ENCODE data around the gene KRTAP9-2. TPM values are rescaled to one million over a fixed set of nuclear protein-coding genes. Genes with fewer than 3 reads are reported as not detected.
"Not testable (repeated sequence)": the region's sequence is repeated elsewhere in the genome, so short reads cannot be mapped to it uniquely, and the experiment has no call there.

The KRTAP9-2 gene
- not detected for total RNA-seq

- ATAC-seq; CTCF ChIA-PET; H3K36me3 Mint-ChIP-seq; H3K4me1 Mint-ChIP-seq; DNase-seq; H3K9me3 Mint-ChIP-seq (ENCODE audit: low read depth); H3K4me3 Mint-ChIP-seq; H3K27ac Mint-ChIP-seq: not testable (repeated sequence)
- peaks cover 20% of the 10 kb centered on the region for H3K27me3 Mint-ChIP-seq
Observed at GRCh38 chr17:41226598-41227095, at the start of gene KRTAP9-2. Gene KRTAP9-2 (plus strand): TSS chr17:41226648. CDS start chr17:41226655, 7 bp downstream.

GRCh38 chr17:41176744-41177387, 49.6 kb upstream of the KRTAP9-2 start:
- H3K4me3 Mint-ChIP-seq = no peak overlapping the region
- H3K4me1 Mint-ChIP-seq = no peaks in the 10 kb centered on the region
- no peaks in the 10 kb centered on the region for H3K9me3 Mint-ChIP-seq (ENCODE audit: low read depth)
- CTCF ChIA-PET = no interaction called here
- ATAC-seq (no peak), DNase-seq (no peak)
- H3K36me3 Mint-ChIP-seq = no peaks in the 10 kb centered on the region
- H3K27ac Mint-ChIP-seq = no peak overlapping the region
- H3K27me3 Mint-ChIP-seq = peaks cover 10% of the 10 kb centered on the region

- Mint-ChIP-seq H3K27ac (no peak within 1 kb of the TSS), H3K9me3 (ENCODE audit: low read depth) (no peaks in the 10 kb centered on the region), H3K4me1 (no peaks in the 10 kb centered on the region), H3K4me3 (no peak within 1 kb of the TSS), H3K27me3 (peaks cover 7% of the 10 kb centered on the region), H3K36me3 (no peaks in the 10 kb centered on the region)
- CTCF ChIA-PET = no interaction called here
- no peak for DNase-seq
- no peak for ATAC-seq
Observed at GRCh38 chr17:41177727-41178271, 48.6 kb upstream of the KRTAP9-2 start, which contains the start of gene KRTAP4-2. Gene KRTAP4-2 (minus strand): TSS chr17:41178221. CDS start chr17:41178164, 57 bp downstream.

DNA sequence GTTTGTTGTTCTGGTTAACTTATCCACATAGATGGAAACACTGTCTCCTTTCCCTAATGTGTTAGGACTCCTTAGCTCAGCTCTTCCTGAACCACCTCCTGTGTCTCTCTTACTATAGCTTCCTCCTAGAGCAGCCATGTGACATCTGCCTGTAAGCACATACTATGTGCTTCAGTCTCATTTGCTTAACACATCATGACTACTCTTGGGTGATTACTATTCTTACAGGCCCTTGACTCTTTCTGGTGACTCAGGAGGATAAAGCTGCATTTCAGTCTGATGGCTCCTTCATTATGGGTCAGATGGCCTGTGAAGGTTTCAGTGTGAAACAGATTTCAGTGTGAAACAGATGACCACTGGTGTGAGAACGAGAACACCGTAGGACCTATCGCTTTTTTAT, 48.1 kb upstream of the KRTAP9-2 start:
- ATAC-seq (no peak), DNase-seq (no peak)
- Mint-ChIP-seq H3K4me1 (no peaks in the 10 kb centered on the region), H3K36me3 (no peaks in the 10 kb centered on the region), H3K4me3 (no peak overlapping the region), H3K9me3 (ENCODE audit: low read depth) (no peaks in the 10 kb centered on the region), H3K27ac (no peak overlapping the region), H3K27me3 (peaks cover 5% of the 10 kb centered on the region)
- CTCF ChIA-PET = no interaction called here

- H3K27me3 Mint-ChIP-seq = peaks cover 2% of the 10 kb centered on the region
- no peaks in the 10 kb centered on the region for H3K4me1 Mint-ChIP-seq
- H3K9me3 Mint-ChIP-seq (ENCODE audit: low read depth) = no peaks in the 10 kb centered on the region
- DNase-seq (no peak), ATAC-seq (no peak)
- no peak overlapping the region for H3K27ac Mint-ChIP-seq
- H3K36me3 Mint-ChIP-seq = no peaks in the 10 kb centered on the region
- CTCF ChIA-PET = no interaction called here
- no peak overlapping the region for H3K4me3 Mint-ChIP-seq
Observed at GRCh38 chr17:41178843-41179616, 47.4 kb upstream of the KRTAP9-2 start.

- Mint-ChIP-seq H3K4me1 (no peaks in the 10 kb centered on the region), H3K36me3 (no peaks in the 10 kb centered on the region), H3K27ac (no peak within 1 kb of the TSS), H3K27me3 (peaks cover 7% of the 10 kb centered on the region), H3K4me3 (no peak within 1 kb of the TSS), H3K9me3 (ENCODE audit: low read depth) (no peaks in the 10 kb centered on the region)
- CTCF ChIA-PET = no interaction called here
- ATAC-seq (no peak), DNase-seq (no peak)
Observed at GRCh38 chr17:41184480-41184961, 41.9 kb upstream of the KRTAP9-2 start, which contains the start of gene KRTAP4-1. Gene KRTAP4-1 (minus strand): TSS chr17:41184911. CDS start chr17:41184854, 57 bp downstream.

- no peaks in the 10 kb centered on the region for H3K4me1 Mint-ChIP-seq
- peaks cover 8% of the 10 kb centered on the region for H3K27me3 Mint-ChIP-seq
- CTCF ChIA-PET = no interaction called here
- ATAC-seq (no peak), DNase-seq (no peak)
- H3K9me3 Mint-ChIP-seq (ENCODE audit: low read depth) = no peaks in the 10 kb centered on the region
- H3K4me3 Mint-ChIP-seq = no peak overlapping the region
- no peak overlapping the region for H3K27ac Mint-ChIP-seq
- no peaks in the 10 kb centered on the region for H3K36me3 Mint-ChIP-seq
Observed at GRCh38 chr17:41185001-41185400, 41.4 kb upstream of the KRTAP9-2 start.

GRCh38 chr17:41186872-41187271, 39.6 kb upstream of the KRTAP9-2 start:
- H3K4me1 Mint-ChIP-seq = no peaks in the 10 kb centered on the region
- H3K36me3 Mint-ChIP-seq = no peaks in the 10 kb centered on the region
- peaks cover 15% of the 10 kb centered on the region for H3K27me3 Mint-ChIP-seq
- CTCF ChIA-PET = no interaction called here
- H3K27ac Mint-ChIP-seq = no peak overlapping the region
- ATAC-seq (no peak), DNase-seq (no peak)
- no peaks in the 10 kb centered on the region for H3K9me3 Mint-ChIP-seq (ENCODE audit: low read depth)
- no peak overlapping the region for H3K4me3 Mint-ChIP-seq

DNA sequence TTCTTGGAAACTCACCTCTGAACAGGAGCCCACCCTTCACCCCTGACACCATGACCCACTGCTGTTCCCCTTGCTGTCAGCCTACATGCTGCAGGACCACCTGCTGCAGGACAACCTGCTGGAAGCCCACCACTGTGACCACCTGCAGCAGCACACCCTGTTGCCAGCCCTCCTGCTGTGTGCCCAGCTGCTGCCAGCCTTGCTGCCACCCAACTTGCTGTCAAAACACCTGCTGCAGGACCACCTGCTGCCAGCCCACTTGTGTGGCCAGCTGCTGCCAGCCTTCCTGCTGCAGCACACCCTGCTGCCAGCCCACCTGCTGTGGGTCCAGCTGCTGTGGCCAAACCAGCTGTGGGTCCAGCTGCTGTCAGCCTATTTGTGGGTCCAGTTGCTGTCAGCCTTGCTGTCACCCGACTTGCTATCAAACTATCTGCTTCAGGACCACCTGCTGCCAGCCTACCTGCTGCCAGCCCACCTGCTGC, 36.6 kb upstream of the KRTAP9-2 start, which contains the start of gene KRTAP9-1:
TSS of gene KRTAP9-1 (plus strand) at position 51 of the 482 bp plus-strand sequence. CDS start at position 51, 0 bp downstream.
- H3K9me3 Mint-ChIP-seq (ENCODE audit: low read depth); CTCF ChIA-PET: not testable (repeated sequence)

GRCh38 chr17:41190328-41190727, 36.1 kb upstream of the KRTAP9-2 start:
- ATAC-seq (no peak), DNase-seq (no peak)
- Mint-ChIP-seq H3K27me3 (peaks cover 20% of the 10 kb centered on the region), H3K27ac (no peak overlapping the region), H3K4me1 (no peaks in the 10 kb centered on the region), H3K9me3 (ENCODE audit: low read depth) (no peaks in the 10 kb centered on the region), H3K4me3 (no peak overlapping the region), H3K36me3 (no peaks in the 10 kb centered on the region)
- CTCF ChIA-PET = no interaction called here

More for the DNA sequence above, 36.6 kb upstream of the KRTAP9-2 start, which contains the start of gene KRTAP9-1:
- DNase-seq, H3K36me3 Mint-ChIP-seq, H3K4me3 Mint-ChIP-seq, H3K4me1 Mint-ChIP-seq, H3K27ac Mint-ChIP-seq, ATAC-seq: not testable (repeated sequence)
- peaks cover 20% of the 10 kb centered on the region for H3K27me3 Mint-ChIP-seq

GRCh38 chr17:41196068-41196467, 30.4 kb upstream of the KRTAP9-2 start:
- ATAC-seq (no peak), DNase-seq (no peak)
- Mint-ChIP-seq H3K27me3 (peaks cover 13% of the 10 kb centered on the region), H3K27ac (no peak overlapping the region), H3K4me1 (no peaks in the 10 kb centered on the region), H3K36me3 (no peaks in the 10 kb centered on the region), H3K9me3 (ENCODE audit: low read depth) (no peaks in the 10 kb centered on the region), H3K4me3 (no peak overlapping the region)
- CTCF ChIA-PET = no interaction called here

GRCh38 chr17:41199421-41200078, 26.9 kb upstream of the KRTAP9-2 start:
- Mint-ChIP-seq H3K4me3 (no peak overlapping the region), H3K9me3 (ENCODE audit: low read depth) (no peaks in the 10 kb centered on the region), H3K36me3 (no peaks in the 10 kb centered on the region), H3K27ac (no peak overlapping the region), H3K27me3 (peaks cover 9% of the 10 kb centered on the region), H3K4me1 (no peaks in the 10 kb centered on the region)
- CTCF ChIA-PET = no interaction called here
- DNase-seq = no peak
- no peak for ATAC-seq

All from activated CD8-positive, alpha-beta memory T cell treated with anti-CD3 and anti-CD28 coated beads, Interleukin-2, amount 10 ng/mL, durations not matched to agents 7 days and 5 days (primary cell).